Ovary (tissue), 3 donors: Measurements from ENCODE around the gene PLCL1.

Experiments used
- POLR2A ChIP-seq: fragments of 450-650 bp; IDR thresholded peaks from one replicate; pipeline ENCODE4 v1.6.1; 2017; ENCODE audit warnings: antibody characterized with exemption, mild to moderate bottlenecking, moderate library complexity
- TF ChIP-seq, protein P1 (sequence below), 3 donors: fragments of 450-650 bp in 2 of 3; fragments of 200-600 bp in 1 of 3; IDR thresholded peaks; one replicate each; pipeline versions ENCODE4 v1.5.1 to v1.8.0; 2016 to 2022; ENCODE audit warnings: antibody characterized with exemption in 3 of 3, mild to moderate bottlenecking in 1 of 3
- donor health status: DM: no; HTN: no; CAD: no.

DNA sequence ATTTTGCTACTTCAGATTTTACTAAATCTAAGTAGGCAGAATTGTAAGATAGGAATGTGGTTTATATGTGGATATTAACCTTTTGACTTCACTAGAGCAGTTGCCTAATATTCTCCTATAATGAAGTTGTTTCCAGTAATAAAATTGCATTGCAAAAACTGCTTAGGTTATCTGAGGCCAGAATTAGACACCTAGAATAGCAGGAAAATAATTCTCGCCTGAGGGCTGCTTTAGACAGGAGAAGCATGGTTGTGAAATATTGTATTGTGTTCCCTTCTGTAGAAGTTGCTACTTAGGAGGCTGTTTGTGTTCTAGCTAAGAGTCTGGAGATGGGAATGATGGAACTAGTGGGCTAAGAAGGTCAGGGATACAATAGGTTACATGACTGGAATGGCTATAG, 146.3 kb downstream of the PLCL1 start:
- TF ChIP-seq, protein P1, sequence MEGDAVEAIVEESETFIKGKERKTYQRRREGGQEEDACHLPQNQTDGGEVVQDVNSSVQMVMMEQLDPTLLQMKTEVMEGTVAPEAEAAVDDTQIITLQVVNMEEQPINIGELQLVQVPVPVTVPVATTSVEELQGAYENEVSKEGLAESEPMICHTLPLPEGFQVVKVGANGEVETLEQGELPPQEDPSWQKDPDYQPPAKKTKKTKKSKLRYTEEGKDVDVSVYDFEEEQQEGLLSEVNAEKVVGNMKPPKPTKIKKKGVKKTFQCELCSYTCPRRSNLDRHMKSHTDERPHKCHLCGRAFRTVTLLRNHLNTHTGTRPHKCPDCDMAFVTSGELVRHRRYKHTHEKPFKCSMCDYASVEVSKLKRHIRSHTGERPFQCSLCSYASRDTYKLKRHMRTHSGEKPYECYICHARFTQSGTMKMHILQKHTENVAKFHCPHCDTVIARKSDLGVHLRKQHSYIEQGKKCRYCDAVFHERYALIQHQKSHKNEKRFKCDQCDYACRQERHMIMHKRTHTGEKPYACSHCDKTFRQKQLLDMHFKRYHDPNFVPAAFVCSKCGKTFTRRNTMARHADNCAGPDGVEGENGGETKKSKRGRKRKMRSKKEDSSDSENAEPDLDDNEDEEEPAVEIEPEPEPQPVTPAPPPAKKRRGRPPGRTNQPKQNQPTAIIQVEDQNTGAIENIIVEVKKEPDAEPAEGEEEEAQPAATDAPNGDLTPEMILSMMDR (IDR thresholded peaks at IDR 0.05), result no peak
- no peak for TF ChIP-seq POLR2A
